ENCODE results near the gene GRIK5.

The GRIK5 gene

GRCh38 chr19:42075616-42076379 lies 5.8 kb upstream of the GRIK5 start, which contains the start of gene ZNF574:
TSS of gene ZNF574 (plus strand) at chr19:42076166. CDS start at chr19:42078607, 2,441 bp downstream.
- H3K9me3 ChIP-seq (ENCODE audit: control insufficient read depth, insufficient read depth, low read length): no peaks in the 10 kb centered on the region
- peaks cover 4% of the 10 kb centered on the region; the same call in 1 of the 2 replicates for H3K36me3 ChIP-seq (ENCODE audit: insufficient read depth, low read length)
- peak within 1 kb of the TSS; percentile 92 for H3K9ac ChIP-seq (ENCODE audit: low read depth, low read length)
- H3K4me1 ChIP-seq (ENCODE audit: insufficient read depth, low read length): peaks cover 5% of the 10 kb centered on the region; the same call in 1 of the 2 replicates

GRCh38 chr19:42075364-42075615 lies 5.3 kb upstream of the GRIK5 start:
- H3K36me3 ChIP-seq (ENCODE audit: insufficient read depth, low read length): peaks cover 4% of the 10 kb centered on the region; the same call in 1 of the 2 replicates
- peak overlapping the region; percentile 92 for H3K9ac ChIP-seq (ENCODE audit: low read depth, low read length)
- no peaks in the 10 kb centered on the region for H3K9me3 ChIP-seq (ENCODE audit: control insufficient read depth, insufficient read depth, low read length)
- peaks cover 9% of the 10 kb centered on the region for H3K4me1 ChIP-seq (ENCODE audit: insufficient read depth, low read length)

DNA sequence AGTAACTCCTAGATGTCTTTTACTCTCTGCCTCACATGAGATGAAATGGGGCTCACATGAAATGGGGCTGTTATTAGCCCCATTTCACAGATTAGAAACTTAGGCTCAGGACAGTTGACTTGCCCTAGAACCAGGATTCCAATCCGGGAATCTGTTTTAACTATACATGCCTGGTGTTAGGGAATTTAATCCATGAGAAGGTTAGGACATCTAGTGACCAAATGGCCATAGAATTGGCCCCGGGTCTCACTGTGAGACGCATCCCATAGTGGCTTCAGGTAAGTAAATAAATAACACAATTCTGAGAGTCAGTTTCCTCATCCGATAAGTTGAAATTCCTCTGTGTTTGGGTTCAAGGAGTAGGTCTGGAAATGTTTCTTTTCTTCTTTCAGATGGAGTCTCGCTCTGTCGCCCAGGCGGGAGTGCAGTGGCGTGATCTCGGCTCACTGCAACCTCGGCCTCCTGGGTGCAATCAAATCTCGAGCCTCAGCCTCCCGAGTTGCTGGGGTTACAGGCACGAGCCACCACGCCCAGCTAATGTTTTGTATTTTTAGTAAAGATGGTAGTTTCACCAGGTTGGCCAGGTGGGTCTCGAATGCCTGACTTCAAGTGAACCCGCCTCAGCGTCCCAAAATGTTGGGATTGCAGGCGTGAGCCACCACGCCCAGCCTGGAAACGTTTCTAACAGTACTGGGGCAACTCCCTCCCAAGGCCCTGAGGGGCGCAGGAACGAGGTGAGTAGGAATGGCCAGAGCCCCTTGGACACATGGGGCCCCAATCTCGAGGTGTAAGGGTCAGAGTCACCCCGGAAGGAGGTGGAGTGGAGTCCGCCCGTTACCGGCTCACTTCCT lies 4.7 kb upstream of the GRIK5 start:
- Histone ChIP-seq H3K9ac (ENCODE audit: low read depth, low read length) (peak overlapping the region; percentile 92), H3K4me1 (ENCODE audit: insufficient read depth, low read length) (peaks cover 9% of the 10 kb centered on the region), H3K36me3 (ENCODE audit: insufficient read depth, low read length) (peaks cover 2% of the 10 kb centered on the region; the same call in 1 of the 2 replicates), H3K9me3 (ENCODE audit: control insufficient read depth, insufficient read depth, low read length) (no peaks in the 10 kb centered on the region)

- H3K9ac ChIP-seq (ENCODE audit: low read depth, low read length): no peak overlapping the region
- H3K9me3 ChIP-seq (ENCODE audit: control insufficient read depth, insufficient read depth, low read length): no peaks in the 10 kb centered on the region
- H3K4me1 ChIP-seq (ENCODE audit: insufficient read depth, low read length): peaks cover 5% of the 10 kb centered on the region
- no peaks in the 10 kb centered on the region for H3K36me3 ChIP-seq (ENCODE audit: insufficient read depth, low read length)
Observed at GRCh38 chr19:42071247-42071646, 1.2 kb upstream of the GRIK5 start.

DNA sequence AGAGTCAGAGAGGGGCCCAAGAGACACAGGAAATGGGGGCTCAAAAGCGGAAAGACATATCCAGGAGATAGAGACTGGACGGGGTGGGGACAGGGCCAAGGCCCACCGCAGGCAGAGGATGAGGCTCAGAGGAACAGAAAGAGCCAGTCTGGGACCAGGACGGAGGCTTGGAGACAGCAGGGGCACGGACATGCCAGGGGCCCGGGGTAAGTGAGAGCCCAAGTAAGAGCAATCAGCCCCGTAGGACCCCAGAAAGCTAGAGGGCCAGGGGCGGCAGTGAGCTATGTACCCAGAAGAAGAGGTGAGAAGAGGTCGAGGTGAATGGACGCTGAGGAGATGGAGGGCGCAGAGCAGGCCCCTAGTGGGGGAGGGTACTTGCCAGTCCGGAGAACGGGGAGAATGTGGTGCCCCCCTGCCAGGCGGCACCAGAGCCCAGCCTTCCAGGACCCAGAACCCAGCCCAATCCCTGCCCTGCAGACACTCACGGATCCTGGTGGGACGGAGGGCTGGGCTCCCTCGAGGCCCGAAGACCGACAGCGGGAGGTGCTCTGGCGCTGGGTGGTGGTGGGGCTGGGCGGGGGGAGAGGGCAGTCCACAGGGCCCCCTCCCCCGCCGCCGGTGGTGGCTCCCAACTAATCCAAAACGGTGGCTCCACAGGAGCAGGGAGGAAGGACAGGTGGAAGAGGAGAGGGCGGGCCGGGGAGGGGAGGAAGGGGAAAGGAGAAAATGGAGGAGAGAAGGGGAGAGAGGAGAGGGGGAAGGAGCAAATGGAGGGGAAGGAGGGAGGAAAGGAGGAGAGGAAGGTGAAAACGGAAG lies 1.0 kb downstream of the GRIK5 start:
- H3K9ac ChIP-seq (ENCODE audit: low read depth, low read length): peak overlapping the region; percentile 67
- no peaks in the 10 kb centered on the region; the same call in none of the 2 replicates for H3K36me3 ChIP-seq (ENCODE audit: insufficient read depth, low read length)
- H3K9me3 ChIP-seq (ENCODE audit: control insufficient read depth, insufficient read depth, low read length): no peaks in the 10 kb centered on the region
- H3K4me1 ChIP-seq (ENCODE audit: insufficient read depth, low read length): peaks cover 5% of the 10 kb centered on the region

DNA sequence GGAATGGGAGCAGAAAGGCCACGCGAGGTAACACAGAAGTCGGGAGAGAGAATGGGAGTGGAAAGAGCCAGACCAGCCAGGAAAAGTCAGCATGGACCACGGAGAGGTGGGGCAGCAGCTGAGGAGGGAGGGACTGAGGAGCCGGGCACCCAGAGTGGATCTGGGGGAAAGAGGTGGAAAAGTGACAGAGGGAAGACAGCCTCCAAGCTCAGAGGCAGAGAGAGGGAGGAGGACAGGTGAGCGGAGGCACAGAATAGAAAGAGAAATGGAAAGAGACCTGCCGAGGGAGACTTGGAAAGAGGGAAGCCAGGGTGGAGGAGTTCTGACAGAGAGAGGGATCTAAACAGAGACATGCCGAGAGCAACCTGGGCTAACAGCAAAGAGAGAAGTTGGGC lies 1.6 kb downstream of the GRIK5 start:
- Histone ChIP-seq H3K4me1 (ENCODE audit: insufficient read depth, low read length) (peaks cover 5% of the 10 kb centered on the region), H3K9ac (ENCODE audit: low read depth, low read length) (peak overlapping the region; percentile 67), H3K9me3 (ENCODE audit: control insufficient read depth, insufficient read depth, low read length) (no peaks in the 10 kb centered on the region), H3K36me3 (ENCODE audit: insufficient read depth, low read length) (no peaks in the 10 kb centered on the region; the same call in none of the 2 replicates)

GRCh38 chr19:42067315-42067888 lies 2.6 kb downstream of the GRIK5 start:
- Histone ChIP-seq H3K36me3 (ENCODE audit: insufficient read depth, low read length) (peaks cover under 1% of the 10 kb centered on the region), H3K9ac (ENCODE audit: low read depth, low read length) (no peak overlapping the region; the same call in 1 of the 2 replicates), H3K9me3 (ENCODE audit: control insufficient read depth, insufficient read depth, low read length) (no peaks in the 10 kb centered on the region), H3K4me1 (ENCODE audit: insufficient read depth, low read length) (peaks cover 5% of the 10 kb centered on the region; the same call in 1 of the 2 replicates)

DNA sequence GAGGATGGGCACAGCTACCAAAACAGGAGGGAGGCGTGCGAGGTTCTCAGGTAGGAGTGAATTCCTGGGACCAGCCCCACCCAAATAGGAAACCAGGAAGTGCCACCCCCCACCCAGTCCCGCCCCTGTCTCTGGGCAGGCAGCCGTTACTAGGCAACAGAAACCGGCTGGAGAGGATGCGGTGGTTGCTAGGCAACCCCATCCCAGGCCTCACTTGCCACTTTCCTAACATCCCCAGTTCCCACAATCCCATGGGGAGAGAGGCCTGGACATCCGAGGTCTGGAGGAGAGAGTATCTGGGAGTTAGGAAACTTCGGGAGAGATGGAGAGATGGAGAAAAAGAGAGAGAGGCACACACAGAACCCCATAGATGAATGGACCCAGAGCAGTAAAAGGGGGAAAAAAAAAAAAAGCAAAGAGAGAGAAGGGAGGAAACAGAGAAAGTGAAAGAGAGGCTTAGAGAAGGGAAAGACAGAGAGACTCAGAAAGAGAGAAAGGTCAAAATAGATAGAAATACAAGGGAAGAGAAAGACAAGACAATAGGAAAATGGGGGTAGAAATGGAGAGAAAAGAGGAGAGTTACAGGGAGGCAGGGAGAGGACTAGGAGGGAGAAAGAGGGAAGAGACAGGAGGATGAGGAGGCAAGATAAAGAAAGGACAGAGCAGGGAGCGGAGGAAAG lies 3.8 kb downstream of the GRIK5 start:
- H3K9ac ChIP-seq (ENCODE audit: low read depth, low read length): no peak overlapping the region
- H3K36me3 ChIP-seq (ENCODE audit: insufficient read depth, low read length): peaks cover 5% of the 10 kb centered on the region
- peaks cover 5% of the 10 kb centered on the region; the same call in 1 of the 2 replicates for H3K4me1 ChIP-seq (ENCODE audit: insufficient read depth, low read length)
- H3K9me3 ChIP-seq (ENCODE audit: control insufficient read depth, insufficient read depth, low read length): no peaks in the 10 kb centered on the region

DNA sequence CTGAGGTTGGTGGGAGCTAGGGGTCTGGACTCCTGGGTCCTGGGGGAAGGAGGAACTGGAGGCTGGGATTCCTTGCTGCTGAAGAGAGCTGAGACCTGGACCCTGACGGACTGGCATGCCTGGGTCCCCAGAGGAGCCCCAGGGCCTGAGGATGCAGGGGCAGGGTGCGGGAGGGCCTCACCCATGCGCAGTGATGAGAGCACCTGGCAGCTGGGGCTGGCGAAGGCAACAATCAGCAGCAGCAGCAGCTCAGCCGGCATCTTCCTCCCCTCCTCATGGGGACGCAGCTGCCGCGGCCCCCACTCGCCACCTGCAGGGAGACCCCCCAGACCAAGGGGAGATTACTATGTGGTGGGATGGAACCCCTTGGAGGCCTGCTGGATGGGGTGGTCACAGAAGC lies 4.5 kb downstream of the GRIK5 start:
- Histone ChIP-seq H3K9ac (ENCODE audit: low read depth, low read length) (no peak overlapping the region), H3K4me1 (ENCODE audit: insufficient read depth, low read length) (peaks cover 2% of the 10 kb centered on the region; the same call in 1 of the 2 replicates), H3K36me3 (ENCODE audit: insufficient read depth, low read length) (peaks cover 5% of the 10 kb centered on the region), H3K9me3 (ENCODE audit: control insufficient read depth, insufficient read depth, low read length) (no peaks in the 10 kb centered on the region)

- Histone ChIP-seq H3K4me1 (ENCODE audit: insufficient read depth, low read length) (no peaks in the 10 kb centered on the region), H3K36me3 (ENCODE audit: insufficient read depth, low read length) (peaks cover 5% of the 10 kb centered on the region), H3K9ac (ENCODE audit: low read depth, low read length) (no peak overlapping the region), H3K9me3 (ENCODE audit: control insufficient read depth, insufficient read depth, low read length) (no peaks in the 10 kb centered on the region)
Observed at GRCh38 chr19:42065051-42065450, 5.0 kb downstream of the GRIK5 start.

GRCh38 chr19:42064432-42064831 lies 5.6 kb downstream of the GRIK5 start:
- H3K36me3 ChIP-seq (ENCODE audit: insufficient read depth, low read length): peaks cover 5% of the 10 kb centered on the region
- no peaks in the 10 kb centered on the region for H3K4me1 ChIP-seq (ENCODE audit: insufficient read depth, low read length)
- no peak overlapping the region for H3K9ac ChIP-seq (ENCODE audit: low read depth, low read length)
- H3K9me3 ChIP-seq (ENCODE audit: control insufficient read depth, insufficient read depth, low read length): no peaks in the 10 kb centered on the region

DNA sequence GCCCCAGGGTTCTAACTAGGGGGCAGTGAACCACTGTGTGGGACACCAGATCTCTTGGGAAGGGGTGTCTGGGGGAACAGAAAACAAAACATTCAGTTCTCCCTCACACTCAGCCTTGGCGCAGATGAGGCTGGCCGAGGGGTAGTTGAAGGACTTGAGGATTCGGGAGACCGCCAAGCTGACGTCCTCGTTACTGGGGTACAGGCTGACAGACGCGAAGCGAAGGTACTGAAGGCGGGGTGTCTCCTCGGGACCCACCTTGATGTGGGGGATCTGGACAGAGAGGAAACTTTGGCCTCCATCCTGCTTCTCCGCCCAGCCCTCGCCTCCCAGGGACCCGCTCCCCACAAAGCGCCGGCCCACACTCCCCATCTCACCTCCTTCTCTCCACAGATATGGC lies 7.6 kb downstream of the GRIK5 start:
- no peaks in the 10 kb centered on the region for H3K4me1 ChIP-seq (ENCODE audit: insufficient read depth, low read length)
- no peaks in the 10 kb centered on the region for H3K9me3 ChIP-seq (ENCODE audit: control insufficient read depth, insufficient read depth, low read length)
- H3K36me3 ChIP-seq (ENCODE audit: insufficient read depth, low read length): peaks cover 5% of the 10 kb centered on the region
- no peak overlapping the region for H3K9ac ChIP-seq (ENCODE audit: low read depth, low read length)

DNA sequence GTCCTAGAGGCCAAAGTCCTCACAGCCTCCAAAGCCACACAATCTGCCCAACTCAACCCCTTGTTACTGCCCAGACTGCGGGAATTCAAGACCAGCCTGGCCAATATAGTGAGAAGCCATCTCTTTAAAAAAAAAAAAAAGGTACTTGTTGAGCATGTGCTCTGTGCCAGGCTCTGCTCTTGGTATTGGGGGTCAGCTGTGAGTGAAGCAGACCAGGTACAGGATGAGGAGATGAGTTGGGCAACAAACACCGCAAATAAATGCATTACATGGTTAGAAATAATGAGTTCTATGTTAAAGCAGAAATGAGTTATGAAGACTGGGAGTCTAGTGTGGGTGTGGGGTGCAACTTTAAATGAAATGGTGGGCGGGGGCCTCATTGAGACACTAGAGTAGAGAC lies 9.9 kb downstream of the GRIK5 start:
- Histone ChIP-seq H3K4me1 (ENCODE audit: insufficient read depth, low read length) (no peaks in the 10 kb centered on the region), H3K9me3 (ENCODE audit: control insufficient read depth, insufficient read depth, low read length) (no peaks in the 10 kb centered on the region), H3K36me3 (ENCODE audit: insufficient read depth, low read length) (peaks cover 7% of the 10 kb centered on the region), H3K9ac (ENCODE audit: low read depth, low read length) (no peak overlapping the region)

Measured in ES-I3 (cell line).